H1 (cell line): ENCODE results near the gene LIN28B. TPM values are rescaled to one million over a fixed set of nuclear protein-coding genes. Genes with fewer than 3 reads are reported as not detected.

ENCODE experiments used
- ASH2L ChIP-seq: fragments of 200-600, 300-600 bp; sonication (generic); IDR thresholded peaks from one replicate; pipeline ENCODE4 v1.7.1; 2017; ENCODE audit warnings: low read length
- EP300 ChIP-seq, 2 experiments: IDR thresholded peaks; 1 replicate in 1 of 2; 2 replicates in 1 of 2; pipeline ENCODE4 v1.6.1; 2011 to 2012; ENCODE audit warnings: low read depth in 2 of 2, low read length in 2 of 2, mild to moderate bottlenecking in 2 of 2, borderline replicate concordance in 1 of 2, inconsistent platforms in 1 of 2, moderate library complexity in 1 of 2
- polyA plus RNA-seq, 7 experiments: library from polyadenylated mRNA; depleted of rRNA in 3 of 7; stranded (reverse) in 5 of 7; unstranded in 2 of 7; fragments of >200 nt in 5 of 7; fragments of 200-250 nt in 2 of 7; gene quantifications; 1 replicate in 5 of 7; 2 replicates in 1 of 7; 4 replicates in 1 of 7; pipeline versions ENCODE4 v1.2.1 to v1.2.3, GENCODE V29; 2011 to 2013; ENCODE audit warnings: missing spikeins in 2 of 7, mixed read lengths in 2 of 7
- total RNA-seq: library from RNA; stranded (reverse); fragmentation: NEBNext Ultra II Directional; extraction: Animal tissue kit (Norgen Biotek cat#: 25700); gene quantifications from 2 replicates; pipeline ENCODE4 v1.2.1, GENCODE V29; 2021

LIN28B gene
- total and polyA plus RNA-seq, 2 of the 8 experiments (the other 6 are each of a cell fraction or from before 2014, with no cell fraction given): 27.4 to 94.7 TPM

GRCh38 chr6:105021399-105021798, 64.5 kb downstream of the LIN28B start (continued):
- TF ChIP-seq EP300 (IDR thresholded peaks at IDR 0.05; ENCODE audit: borderline replicate concordance in 1 of 2, low read depth in 2 of 2, low read length in 2 of 2) (no peak), ASH2L (no peak)
